Suprapubic skin (tissue), 4 donors: Measurements from ENCODE around the gene KBTBD13. TPM values are rescaled to one million over a fixed set of nuclear protein-coding genes. Genes with fewer than 3 reads are reported as not detected.

ENCODE experiments used
- DNase-seq, 2 donors: peaks; one replicate each; pipeline ENCODE4 v3.0.0-alpha.2; 2019; ENCODE audit warnings: low spot score in 2 of 2
- H3K27ac ChIP-seq: fragments of 200-600 bp; sonication (generic); one replicate; pipeline ENCODE4 v1.5.1; 2019
- H3K27me3 ChIP-seq: fragments of 200-600 bp; sonication (generic); one replicate; pipeline ENCODE4 v1.5.1; 2019
- H3K36me3 ChIP-seq: fragments of 200-600 bp; sonication (generic); one replicate; pipeline ENCODE4 v1.5.1; 2019
- H3K4me1 ChIP-seq: fragments of 200-600 bp; sonication (generic); one replicate; pipeline ENCODE4 v1.5.1; 2019
- H3K4me3 ChIP-seq: fragments of 200-600 bp; sonication (generic); one replicate; pipeline ENCODE4 v1.5.1; 2019; ENCODE audit warnings: mild to moderate bottlenecking
- H3K9me3 ChIP-seq: fragments of 200-600 bp; sonication (generic); one replicate; pipeline ENCODE4 v1.5.1; 2019
- CTCF ChIP-seq, 2 donors: fragments of 200-600 bp in 1 of 2; fragments of 450-650 bp in 1 of 2; sonication (generic) in 1 of 2; IDR thresholded peaks; one replicate each; pipeline ENCODE4 v1.5.1; 2016 to 2019; ENCODE audit warnings: antibody characterized with exemption in 2 of 2, mild to moderate bottlenecking in 1 of 2, moderate library complexity in 1 of 2
- EP300 ChIP-seq: sonication (generic); formaldehyde crosslinking; IDR thresholded peaks from one replicate; pipeline ENCODE4 v1.6.1; 2017; ENCODE audit warnings: antibody characterized with exemption
- POLR2A ChIP-seq, 2 donors: fragments of 450-650 bp; IDR thresholded peaks; one replicate each; pipeline ENCODE4 v1.6.1; 2017; ENCODE audit warnings: antibody characterized with exemption in 2 of 2, mild to moderate bottlenecking in 2 of 2, moderate library complexity in 2 of 2
- POLR2AphosphoS5 ChIP-seq, 3 donors: sonication (generic); formaldehyde crosslinking; IDR thresholded peaks; one replicate each; pipeline ENCODE4 v1.6.1; 2017; ENCODE audit warnings: antibody characterized with exemption in 3 of 3
- WGBS: methylation state at CpG from one replicate; pipeline ENCODE4 v1.1.5; 2018; 5-methylcytosine and 5-hydroxymethylcytosine counted together
- total RNA-seq, 4 donors: library from RNA; depleted of rRNA; stranded (reverse); fragments of >200 nt; gene quantifications; one replicate each; pipeline ENCODE4 v1.1.0, GENCODE V29; 2016

Gene KBTBD13
- total RNA-seq, 4 donors from 2014 or later = not detected

- 94% methylated on average over 7 of the region's 7 CpGs for WGBS
- no peaks in the 10 kb centered on the region for H3K9me3 ChIP-seq
- no peak within 1 kb of the TSS for H3K4me3 ChIP-seq
- H3K4me1 ChIP-seq = peaks cover 8% of the 10 kb centered on the region
- TF ChIP-seq POLR2A (IDR thresholded peaks at IDR 0.05) = no peak
- no peak for TF ChIP-seq CTCF (IDR thresholded peaks at IDR 0.05)
- no peak for TF ChIP-seq EP300
- no peak for TF ChIP-seq POLR2AphosphoS5 (IDR thresholded peaks at IDR 0.05)
- no peaks in the 10 kb centered on the region for H3K27me3 ChIP-seq
- no peaks in the 10 kb centered on the region for H3K36me3 ChIP-seq
- DNase-seq = no peak
- H3K27ac ChIP-seq = no peak within 1 kb of the TSS
Observed at GRCh38 chr15:65044724-65045481, 31.6 kb upstream of the KBTBD13 start, which contains the start of gene SLC51B. SLC51B (plus strand) TSS chr15:65045387; CDS start chr15:65050005, 4,618 bp downstream.

GRCh38 chr15:65048241-65048640 lies 28.3 kb upstream of the KBTBD13 start:
- no peak for DNase-seq
- TF ChIP-seq EP300 (no peak), POLR2A (IDR thresholded peaks at IDR 0.05) (no peak), POLR2AphosphoS5 (IDR thresholded peaks at IDR 0.05) (no peak), CTCF (IDR thresholded peaks at IDR 0.05) (no peak)
- no peaks in the 10 kb centered on the region for H3K27me3 ChIP-seq
- 82% methylated on average over 2 of the region's 2 CpGs for WGBS
- H3K4me3 ChIP-seq = no peak overlapping the region
- H3K27ac ChIP-seq = no peak overlapping the region
- no peaks in the 10 kb centered on the region for H3K36me3 ChIP-seq
- peaks cover 10% of the 10 kb centered on the region for H3K4me1 ChIP-seq
- H3K9me3 ChIP-seq = no peaks in the 10 kb centered on the region

- H3K9me3 ChIP-seq = no peaks in the 10 kb centered on the region
- H3K4me1 ChIP-seq = peaks cover 12% of the 10 kb centered on the region
- TF ChIP-seq EP300 (no peak), CTCF (IDR thresholded peaks at IDR 0.05) (no peak), POLR2A (IDR thresholded peaks at IDR 0.05) (no peak), POLR2AphosphoS5 (IDR thresholded peaks at IDR 0.05) (peak in 1 of 3 donors; percentile 18)
- H3K27me3 ChIP-seq = no peaks in the 10 kb centered on the region
- H3K4me3 ChIP-seq = peak overlapping the region; percentile 32
- peaks cover 2% of the 10 kb centered on the region for H3K36me3 ChIP-seq
- no peak overlapping the region for H3K27ac ChIP-seq
- peak; percentile 91 to 96 for DNase-seq
- WGBS = 10% methylated on average over 13 of the region's 19 CpGs
Observed at GRCh38 chr15:65049418-65049840, 27.1 kb upstream of the KBTBD13 start.

- 50% methylated on average over 4 of the region's 4 CpGs for WGBS
- peaks cover 14% of the 10 kb centered on the region for H3K4me1 ChIP-seq
- no peaks in the 10 kb centered on the region for H3K27me3 ChIP-seq
- H3K27ac ChIP-seq = no peak overlapping the region
- H3K36me3 ChIP-seq = peaks cover 2% of the 10 kb centered on the region
- no peak for DNase-seq
- TF ChIP-seq POLR2AphosphoS5 (IDR thresholded peaks at IDR 0.05) (no peak), EP300 (no peak), POLR2A (IDR thresholded peaks at IDR 0.05) (no peak), CTCF (IDR thresholded peaks at IDR 0.05) (no peak)
- H3K4me3 ChIP-seq = no peak overlapping the region
- no peaks in the 10 kb centered on the region for H3K9me3 ChIP-seq
Observed at GRCh38 chr15:65050270-65050669, 26.3 kb upstream of the KBTBD13 start.

- peaks cover 14% of the 10 kb centered on the region for H3K4me1 ChIP-seq
- TF ChIP-seq POLR2A (IDR thresholded peaks at IDR 0.05) (no peak), CTCF (IDR thresholded peaks at IDR 0.05) (no peak), EP300 (no peak)
- no peak for DNase-seq
- H3K27ac ChIP-seq = no peak overlapping the region
- no peaks in the 10 kb centered on the region for H3K9me3 ChIP-seq
- H3K4me3 ChIP-seq = no peak overlapping the region
- H3K36me3 ChIP-seq = peaks cover 2% of the 10 kb centered on the region
- WGBS = 78% methylated on average over 2 of the region's 2 CpGs
- H3K27me3 ChIP-seq = no peaks in the 10 kb centered on the region
Observed at GRCh38 chr15:65051266-65051665, 25.3 kb upstream of the KBTBD13 start.
